Germinal center (tissue), 1 donor: ENCODE results near the gene TSPAN9.

ENCODE experiments used
- DNase-seq: peaks from one replicate; pipeline ENCODE4 v3.0.0; 2012; ENCODE audit warnings: mixed read lengths, low spot score

TSPAN9 gene, protein sequence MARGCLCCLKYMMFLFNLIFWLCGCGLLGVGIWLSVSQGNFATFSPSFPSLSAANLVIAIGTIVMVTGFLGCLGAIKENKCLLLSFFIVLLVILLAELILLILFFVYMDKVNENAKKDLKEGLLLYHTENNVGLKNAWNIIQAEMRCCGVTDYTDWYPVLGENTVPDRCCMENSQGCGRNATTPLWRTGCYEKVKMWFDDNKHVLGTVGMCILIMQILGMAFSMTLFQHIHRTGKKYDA

DNA sequence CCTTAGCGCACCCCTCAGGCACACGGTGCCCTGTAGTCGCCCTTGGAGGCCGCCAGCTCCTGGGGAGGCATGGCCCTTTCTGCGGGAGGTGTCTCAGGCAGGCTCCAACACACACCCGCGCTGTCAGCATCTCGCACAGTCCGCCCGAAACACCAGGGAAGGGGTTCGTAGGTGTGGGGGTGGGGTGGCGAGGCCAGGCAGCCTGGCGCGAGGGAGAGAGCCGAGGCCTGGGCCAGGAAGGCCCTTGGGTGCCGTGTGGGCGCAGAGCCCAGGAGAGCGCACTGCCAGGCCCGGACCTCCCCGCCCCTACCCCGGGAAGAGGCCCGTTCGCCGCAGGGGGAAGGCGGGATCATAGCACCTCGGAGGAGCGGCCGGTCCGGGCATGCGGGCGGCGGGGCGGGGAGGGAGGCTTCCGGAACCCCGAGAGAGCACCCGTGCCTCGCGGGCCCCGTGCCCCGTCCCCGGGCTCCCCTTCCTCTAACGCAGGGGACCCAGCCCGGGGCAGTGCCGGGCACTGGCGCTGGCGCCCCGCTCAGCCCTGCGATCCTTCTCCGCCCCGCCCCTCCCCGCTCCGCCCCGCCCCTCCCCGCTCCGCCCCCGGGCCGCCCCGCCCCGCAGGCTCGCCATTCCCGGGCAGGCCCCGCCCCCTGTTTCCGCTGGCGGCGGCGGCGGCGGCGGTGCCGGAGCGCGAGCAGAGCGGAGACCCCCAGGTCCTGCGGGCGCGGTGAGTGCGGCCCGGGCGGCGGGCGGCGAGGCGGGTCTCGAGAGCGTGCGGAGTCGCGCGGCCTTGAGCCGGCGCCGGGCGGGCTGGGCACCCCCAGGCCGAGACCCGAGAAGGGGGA lies at the start of gene TSPAN9:
TSS of gene TSPAN9 (plus strand) at position 650 of the 842 bp plus-strand sequence. CDS start 123,815 bp downstream, outside the sequence.
- DNase-seq, result peak; percentile 88

DNA sequence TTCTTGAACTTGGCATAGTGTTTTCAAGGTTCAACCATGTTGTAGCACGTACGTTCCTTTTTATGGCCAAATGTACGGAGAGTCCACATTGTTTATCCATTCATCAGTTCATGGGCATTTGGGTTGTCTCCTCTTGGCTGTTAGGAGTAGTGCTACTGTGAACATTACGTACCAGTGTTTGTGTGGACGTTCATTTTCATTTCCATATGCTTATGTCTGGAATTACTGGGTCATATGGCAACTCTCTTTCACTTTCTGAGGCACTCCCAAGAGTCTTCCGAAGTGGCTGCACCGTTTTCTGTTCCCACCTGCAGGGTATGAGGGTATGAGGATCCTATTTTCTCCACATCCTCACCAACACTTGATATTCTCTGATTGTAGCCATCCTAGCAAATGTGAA lies 49.1 kb upstream of the TSPAN9 start:
- DNase-seq, result no peak

DNA sequence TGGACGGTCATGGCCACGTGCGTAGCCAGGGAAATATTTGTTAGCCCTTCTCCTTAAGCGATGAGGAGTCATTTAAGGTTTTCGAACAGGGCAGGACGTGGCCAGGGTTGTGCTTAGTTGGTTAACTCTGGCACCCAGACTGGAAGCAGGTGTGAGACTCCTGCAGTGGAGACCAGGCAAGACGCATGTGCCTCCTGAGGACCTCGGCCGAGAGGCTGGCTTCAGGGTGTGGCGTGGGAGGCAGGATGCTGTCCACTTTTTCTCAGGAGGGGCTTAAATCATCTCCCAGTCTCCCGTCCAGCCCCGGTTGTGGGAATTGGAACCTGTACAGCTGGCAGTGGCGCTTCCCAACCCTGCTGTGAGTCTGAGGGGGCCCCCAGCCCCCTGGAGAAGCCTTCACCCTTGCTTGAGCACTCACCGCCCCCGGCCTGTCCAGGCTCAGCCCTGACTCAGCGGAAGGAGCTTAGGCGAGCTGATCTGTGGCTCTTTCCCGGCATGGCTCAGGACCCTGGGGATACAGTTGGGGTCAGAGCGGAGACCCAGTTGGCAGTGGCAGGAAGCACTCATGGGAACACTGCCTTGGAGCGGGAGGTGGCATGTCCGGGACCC lies 46.3 kb upstream of the TSPAN9 start:
- no peak for DNase-seq

DNA sequence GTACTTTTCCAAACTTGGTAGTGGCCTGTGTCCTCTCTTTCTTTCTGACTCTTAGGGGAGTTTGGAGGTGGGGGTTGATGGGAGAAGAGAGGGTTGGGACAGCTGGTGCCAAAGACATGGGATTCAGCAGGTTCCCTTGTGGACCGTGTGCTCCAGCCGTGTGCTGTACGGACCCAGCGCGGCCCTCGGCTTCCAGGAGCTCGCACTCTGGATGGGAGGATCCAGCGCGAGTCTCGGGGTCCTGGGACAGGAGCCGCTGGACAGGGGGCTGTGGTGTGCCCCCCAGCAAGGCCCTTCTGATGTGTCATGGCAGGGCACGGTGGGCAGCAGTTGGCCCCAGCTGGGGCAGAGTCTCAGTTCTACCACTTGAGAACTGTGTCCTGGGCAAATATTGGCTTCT lies 45.0 kb upstream of the TSPAN9 start:
- DNase-seq, result no peak

GRCh38 chr12:3032770-3033538 lies 44.2 kb upstream of the TSPAN9 start:
- no peak for DNase-seq

DNA sequence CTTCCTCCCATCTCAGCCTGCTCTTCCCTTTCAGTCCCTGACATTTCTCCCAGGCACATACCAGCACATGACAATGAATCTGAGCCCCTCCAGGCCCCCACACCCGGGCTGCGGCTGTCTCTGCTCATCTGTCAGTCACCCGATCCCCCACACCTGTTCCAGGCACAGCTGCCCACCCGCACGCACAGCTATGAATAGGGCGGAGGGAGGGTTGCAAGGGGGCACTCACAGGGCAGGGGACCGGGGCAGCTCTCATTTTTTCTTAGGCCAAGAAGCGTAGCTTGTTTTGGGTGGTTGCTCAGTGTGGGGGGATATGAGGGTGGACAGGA lies 43.7 kb upstream of the TSPAN9 start:
- no peak for DNase-seq

GRCh38 chr12:3034067-3034750 lies 43.0 kb upstream of the TSPAN9 start:
- DNase-seq, result peak; percentile 72

- no peak for DNase-seq
Measured at GRCh38 chr12:3035171-3035570, 42.0 kb upstream of the TSPAN9 start.

DNA sequence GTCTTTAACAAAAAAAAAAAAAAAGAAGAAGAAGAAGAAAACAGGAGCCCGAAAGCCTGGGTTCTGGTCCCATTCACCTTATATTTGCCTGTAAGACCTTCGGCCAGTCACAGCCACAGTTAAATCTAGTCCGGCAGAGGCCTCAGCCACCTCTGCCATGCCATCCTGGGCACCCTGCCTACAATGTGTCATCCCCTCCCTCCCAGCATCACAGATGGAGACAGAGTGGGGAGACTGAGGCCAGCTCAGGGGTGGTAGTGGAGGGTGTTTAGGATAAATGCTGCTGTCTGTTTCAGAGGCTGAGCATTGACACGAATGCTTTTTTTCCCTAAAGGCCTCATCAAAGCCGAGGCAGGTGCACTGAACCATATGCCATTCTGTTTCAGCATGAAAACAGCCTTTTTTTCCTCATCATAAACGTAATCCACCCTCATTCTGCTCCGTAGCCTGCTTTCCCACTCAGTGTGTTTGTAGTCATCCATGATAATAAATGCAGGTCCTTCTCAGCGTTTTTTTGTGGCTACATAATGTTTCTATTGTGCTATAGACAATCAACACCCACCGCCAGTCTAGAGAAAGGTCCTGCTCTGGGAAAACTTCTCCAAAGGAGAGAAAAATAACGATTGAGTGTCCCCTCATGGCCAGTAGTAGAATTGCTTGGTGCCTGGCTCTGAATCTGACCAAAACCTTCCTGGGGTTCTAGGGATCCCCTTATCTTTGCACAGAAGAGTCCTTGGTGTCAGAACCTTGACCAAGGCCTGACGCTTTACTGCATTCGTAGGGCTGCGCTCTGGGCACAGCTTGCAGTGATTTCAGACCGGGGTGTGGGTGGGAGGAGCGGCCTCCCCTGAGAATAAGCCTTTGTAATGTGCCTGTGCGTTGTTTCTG lies 41.1 kb upstream of the TSPAN9 start:
- no peak for DNase-seq

GRCh38 chr12:3036901-3037600 lies 40.1 kb upstream of the TSPAN9 start:
- DNase-seq, result no peak

DNA sequence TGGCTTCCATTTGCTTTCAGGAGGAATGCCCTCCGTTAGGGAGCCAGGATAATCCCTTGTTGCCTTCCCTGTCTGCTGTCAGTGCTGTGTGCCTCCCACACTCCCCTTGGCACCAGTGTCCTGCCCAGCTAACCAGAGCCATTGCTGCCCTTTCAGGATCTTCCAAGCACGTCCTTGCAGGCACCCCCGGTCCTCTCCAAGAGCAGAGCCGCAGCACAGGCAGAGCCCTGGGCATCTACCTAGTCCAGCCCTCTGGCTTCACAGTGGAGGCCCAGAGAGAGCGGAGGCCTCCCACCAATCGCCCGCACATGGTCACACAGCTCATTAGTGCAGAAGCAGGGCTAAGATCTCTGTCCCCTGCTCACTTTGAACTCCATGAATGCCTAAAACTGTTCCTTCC lies 39.0 kb upstream of the TSPAN9 start:
- no peak for DNase-seq

DNA sequence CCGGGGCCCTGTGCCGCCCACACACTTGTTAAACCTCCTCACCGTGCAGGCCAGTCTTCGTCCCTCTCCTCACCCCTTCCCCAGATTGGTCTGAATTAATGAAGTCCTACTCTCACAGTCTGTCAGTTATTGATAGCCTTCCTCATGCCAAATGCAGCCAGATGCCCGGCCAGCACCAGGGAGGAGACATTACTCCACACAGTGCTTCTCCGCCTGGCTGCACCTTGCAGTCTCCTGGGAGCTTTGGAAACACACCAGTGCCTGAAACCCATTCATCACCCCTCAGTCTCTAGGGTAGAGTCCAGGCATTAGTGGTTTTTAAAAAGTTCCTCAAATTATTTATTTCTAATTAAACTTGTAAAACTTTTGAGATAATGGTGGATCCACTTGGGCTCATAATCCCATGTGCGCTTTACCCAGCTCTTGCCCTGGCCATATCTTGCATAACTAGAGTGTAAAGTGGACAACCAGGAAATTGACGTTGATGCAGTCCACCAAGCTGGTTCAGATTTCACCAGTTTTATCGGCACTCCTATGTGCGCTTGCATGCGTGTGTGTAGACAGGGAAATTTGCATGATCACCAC lies 38.2 kb upstream of the TSPAN9 start:
- DNase-seq, result no peak

GRCh38 chr12:3040026-3040656 lies 37.0 kb upstream of the TSPAN9 start:
- DNase-seq, result no peak

- no peak for DNase-seq
Measured at GRCh38 chr12:3040663-3041544, 36.3 kb upstream of the TSPAN9 start.

DNA sequence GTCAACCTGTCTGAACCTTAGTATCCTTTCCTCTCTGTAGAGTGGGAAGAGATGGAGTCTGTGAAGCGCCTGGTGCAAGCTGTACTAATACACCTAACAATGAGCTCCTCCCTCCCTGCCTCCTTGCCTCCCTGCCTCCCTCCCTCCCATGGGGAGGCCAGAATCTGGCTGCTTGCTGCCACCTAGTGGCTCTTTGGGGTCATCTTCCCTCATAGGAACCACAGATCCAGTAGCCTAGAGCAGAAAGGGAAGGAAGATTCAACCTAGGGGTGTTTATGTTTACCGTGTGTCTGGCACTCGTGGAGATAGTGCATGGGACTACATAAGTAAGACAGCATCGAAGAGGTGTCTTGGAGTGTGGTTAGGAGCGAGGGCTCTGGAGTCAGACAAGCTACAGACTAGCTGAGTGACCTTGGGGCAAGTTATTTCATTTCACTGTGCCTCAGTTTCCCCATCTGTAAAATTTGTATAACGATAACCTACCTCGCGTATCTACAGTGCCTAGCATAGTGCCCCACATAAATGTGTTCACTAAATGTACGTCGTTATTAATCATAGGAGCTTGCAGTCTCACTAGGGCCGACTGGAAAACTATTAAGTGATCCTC lies 35.5 kb upstream of the TSPAN9 start:
- DNase-seq, result peak; percentile 85

DNA sequence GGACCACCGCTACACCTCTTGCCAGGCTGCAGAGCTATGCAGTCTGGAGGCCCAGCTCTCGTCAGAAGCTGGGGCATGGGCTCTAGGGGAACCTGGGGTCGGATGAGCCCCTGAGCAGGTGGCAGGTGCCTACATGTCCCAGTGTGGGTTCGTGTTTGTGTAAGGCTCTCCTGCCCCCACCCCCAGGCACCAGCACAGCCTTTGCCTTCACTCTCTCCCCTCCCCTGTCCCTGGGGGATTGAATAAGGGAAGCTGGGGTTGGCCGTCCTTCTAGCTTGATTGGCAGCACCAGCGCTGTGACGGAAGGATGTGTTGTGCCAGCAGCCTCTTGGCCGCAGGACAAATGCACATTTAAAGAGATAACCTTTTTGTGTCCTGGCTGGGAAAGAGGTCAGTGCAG lies 34.8 kb upstream of the TSPAN9 start:
- peak; percentile 88 for DNase-seq

DNA sequence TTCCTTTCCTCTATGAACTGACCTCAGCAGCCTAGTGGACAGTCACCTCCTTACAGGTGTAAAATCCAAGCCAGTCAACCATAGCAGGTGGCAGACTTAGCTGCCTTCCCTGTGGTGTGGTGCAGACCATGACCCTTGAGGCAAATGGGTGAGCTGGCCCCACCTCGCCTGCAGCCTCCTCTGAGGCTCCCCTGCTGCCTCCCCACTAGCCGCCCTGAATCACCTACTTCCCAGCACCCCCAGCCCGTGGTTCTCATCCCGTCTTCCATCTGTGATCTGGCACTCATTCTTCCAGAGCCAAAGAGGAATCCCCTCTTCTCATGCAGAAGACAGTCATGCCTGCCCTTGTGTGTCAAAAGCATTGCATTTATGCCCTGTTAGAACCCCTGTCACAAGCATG lies 34.4 kb upstream of the TSPAN9 start:
- DNase-seq, result no peak

- no peak for DNase-seq
Measured at GRCh38 chr12:3043406-3043805, 33.8 kb upstream of the TSPAN9 start.
